ENCODE results near the gene CTSC. TPM values are rescaled to one million over a fixed set of nuclear protein-coding genes. Genes with fewer than 3 reads are reported as not detected.

The CTSC gene
- total and polyA plus RNA-seq, 9 of the 15 experiments (the other 6 are each of a cell fraction or from before 2014, with no cell fraction given) = 113 to 403 (median 187) TPM

- TF ChIP-seq ZBTB9 (CRISPR knock-in tag; IDR thresholded peaks at IDR 0.05) = no peak
- no peak for TF ChIP-seq ZBTB1 (CRISPR knock-in tag; IDR thresholded peaks at IDR 0.05; ENCODE audit: borderline replicate concordance, low read depth)
- TF ChIP-seq ZNF311 (CRISPR knock-in tag; IDR thresholded peaks at IDR 0.05) = no peak
Observed at GRCh38 chr11:88259431-88259830, 78.1 kb downstream of the CTSC start (continued).

GRCh38 chr11:88252208-88252607, 85.3 kb downstream of the CTSC start:
- in situ Hi-C loops (cut with MboI) = no loop called here
- POLR2A ChIA-PET = no interaction called here
- intact Hi-C loops (cut with micrococcal nuclease) = no loop called here

More at GRCh38 chr11:88252208-88252607, 85.3 kb downstream of the CTSC start:
- CTCF ChIA-PET (ENCODE audit: low intra/inter-chr PET ratio) = no interaction called here
- H3K79me2 ChIP-seq (ENCODE audit: control insufficient read depth, insufficient read depth, low read length) = no peaks in the 10 kb centered on the region
- H3K27ac ChIP-seq (ENCODE audit: extremely low read depth, low read depth, low read length) = no peak overlapping the region
- H4K20me1 ChIP-seq (replicated peaks; ENCODE audit: control insufficient read depth, insufficient read depth, low read length) = no peaks in the 10 kb centered on the region
- no TSS peak for BruUV-seq (replicated peaks)
- ATAC-seq = no peak
- DNase-seq (ENCODE audit: extremely low read depth in 1 of 4, low spot score in 3 of 4) = no peak
- no peaks in the 10 kb centered on the region for H3K27me3 ChIP-seq (ENCODE audit: control insufficient read depth in 2 of 2, insufficient read depth in 2 of 2, low read length in 2 of 2)
- no peak overlapping the region for H3K4me2 ChIP-seq (ENCODE audit: insufficient read depth, low read length)
- no peak for FAIRE-seq
- no peak overlapping the region for H3K4me3 ChIP-seq
- TF ChIP-seq PCBP2 (IDR thresholded peaks at IDR 0.05; ENCODE audit: low read depth, low read length, poor library complexity, severe bottlenecking) = peak; percentile 58
- TF ChIP-seq MCM5 (IDR thresholded peaks at IDR 0.05; ENCODE audit: low read depth) = no peak
- no peak for TF ChIP-seq ZNF431 (CRISPR knock-in tag; IDR thresholded peaks at IDR 0.05)
- no peak for TF ChIP-seq ZNF165 (CRISPR knock-in tag; IDR thresholded peaks at IDR 0.05; ENCODE audit: borderline replicate concordance)
- no peak for TF ChIP-seq KLF6 (CRISPR knock-in tag; IDR thresholded peaks at IDR 0.05; ENCODE audit: borderline replicate concordance)
- TF ChIP-seq CGGBP1 (CRISPR knock-in tag; IDR thresholded peaks at IDR 0.05) = no peak
- no peak for TF ChIP-seq ELF4 (CRISPR knock-in tag; IDR thresholded peaks at IDR 0.05)
- TF ChIP-seq U2AF1 (optimal IDR thresholded peaks at IDR 0.05; ENCODE audit: low read depth, low read length) = no peak
- no peak for TF ChIP-seq ZBTB12 (CRISPR knock-in tag; IDR thresholded peaks at IDR 0.05)
- TF ChIP-seq RFX1 (IDR thresholded peaks at IDR 0.05) = no peak
- TF ChIP-seq SNRNP70 (optimal IDR thresholded peaks at IDR 0.05; ENCODE audit: low read depth, low read length) = no peak
- TF ChIP-seq ZNF512 (tag; IDR thresholded peaks at IDR 0.05) = peak; percentile 58
- no peak for TF ChIP-seq SRSF7 (optimal IDR thresholded peaks at IDR 0.05; ENCODE audit: low read depth, low read length)
- no peak for TF ChIP-seq RBM15 (IDR thresholded peaks at IDR 0.05; ENCODE audit: insufficient read depth, low read length)
- no peak for TF ChIP-seq LCOR (CRISPR knock-in tag; IDR thresholded peaks at IDR 0.05)
- no peaks in the 10 kb centered on the region for H3K4me1 ChIP-seq (replicated peaks in 1 of 2; ENCODE audit: control insufficient read depth in 2 of 2, insufficient read depth in 2 of 2, low read length in 2 of 2)
- no peaks in the 10 kb centered on the region for H3K36me3 ChIP-seq (ENCODE audit: control insufficient read depth, insufficient read depth, low read length)
- no peak overlapping the region for H2AFZ ChIP-seq (ENCODE audit: low read depth, low read length)
- no peaks in the 10 kb centered on the region for H3K9me3 ChIP-seq (replicated peaks; ENCODE audit: control insufficient read depth, insufficient read depth, low read depth, low read length)
- H3K9me1 ChIP-seq (ENCODE audit: control insufficient read depth, insufficient read depth, low read length) = no peaks in the 10 kb centered on the region
- H3K9ac ChIP-seq (ENCODE audit: insufficient read depth in 1 of 2, low read depth in 2 of 2, low read length in 2 of 2) = no peak overlapping the region

Measured in K562 (cell line).